ENCODE data around the gene PXK.

PXK gene

DNA sequence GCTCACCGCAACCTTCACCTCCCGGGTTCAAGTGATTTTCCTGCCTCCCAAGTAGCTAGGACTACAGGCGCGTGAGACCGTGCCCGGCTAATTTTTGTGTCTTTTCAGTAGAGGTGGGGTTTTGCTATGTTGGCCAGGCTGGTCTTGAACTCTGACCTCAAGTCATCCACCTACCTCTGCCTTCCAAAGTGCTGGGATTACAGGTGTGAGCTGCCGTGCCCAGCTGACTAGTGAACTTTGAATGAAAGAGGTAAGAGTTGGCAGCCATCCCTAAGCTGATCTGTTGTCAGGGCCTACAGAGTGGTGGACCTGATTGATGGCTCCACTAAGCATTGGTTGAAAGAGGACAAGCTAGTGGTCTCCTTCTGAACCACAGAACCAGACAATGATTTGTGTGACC lies 15.3 kb downstream of the PXK start:
- no peak for DNase-seq (ENCODE audit: low read depth in 2 of 2, low spot score in 1 of 2)

DNA sequence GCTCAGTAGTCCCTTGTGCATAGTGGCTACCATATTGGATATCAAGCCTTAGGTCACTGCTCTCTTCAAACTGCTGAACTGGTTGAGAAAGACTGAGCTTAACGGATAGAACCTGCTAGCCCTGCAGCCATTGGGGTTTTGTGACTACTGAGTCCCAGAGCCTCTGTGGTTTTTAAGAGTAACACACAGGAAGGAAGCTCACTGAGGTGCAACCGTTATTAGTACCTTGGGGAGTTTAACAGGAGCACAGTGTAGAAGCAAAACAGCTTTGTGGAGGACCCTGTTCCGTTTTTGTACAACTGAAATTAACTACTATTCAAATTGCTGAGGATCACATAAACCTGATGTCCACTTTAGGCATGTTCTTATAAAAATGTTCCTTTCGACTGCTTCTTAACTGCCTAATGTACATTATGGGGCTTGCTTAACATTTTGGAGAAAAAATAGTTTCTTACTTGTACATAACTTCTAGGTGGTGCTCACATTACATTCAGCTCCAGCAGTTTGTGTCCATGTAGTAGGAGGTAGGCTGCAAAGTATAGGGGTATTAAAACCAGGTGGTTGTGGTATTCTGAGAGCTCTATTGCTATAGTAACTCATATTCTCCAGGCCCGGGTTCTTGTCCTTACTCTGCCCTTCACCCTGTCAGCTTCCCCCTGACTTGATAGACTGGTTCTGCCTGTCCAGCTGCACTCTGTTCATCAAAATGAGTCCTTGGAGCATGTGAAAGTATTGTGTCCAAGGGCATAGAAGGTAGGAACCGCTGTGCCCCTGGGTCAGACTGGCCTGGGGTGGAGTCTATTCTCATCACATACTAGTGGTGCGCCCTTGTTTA lies 17.3 kb downstream of the PXK start:
- no peak for DNase-seq (ENCODE audit: low read depth in 2 of 2, low spot score in 1 of 2)

- DNase-seq (ENCODE audit: low read depth in 2 of 2, low spot score in 1 of 2), result no peak
Observed at GRCh38 chr3:58350627-58351013, 17.9 kb downstream of the PXK start.

DNA sequence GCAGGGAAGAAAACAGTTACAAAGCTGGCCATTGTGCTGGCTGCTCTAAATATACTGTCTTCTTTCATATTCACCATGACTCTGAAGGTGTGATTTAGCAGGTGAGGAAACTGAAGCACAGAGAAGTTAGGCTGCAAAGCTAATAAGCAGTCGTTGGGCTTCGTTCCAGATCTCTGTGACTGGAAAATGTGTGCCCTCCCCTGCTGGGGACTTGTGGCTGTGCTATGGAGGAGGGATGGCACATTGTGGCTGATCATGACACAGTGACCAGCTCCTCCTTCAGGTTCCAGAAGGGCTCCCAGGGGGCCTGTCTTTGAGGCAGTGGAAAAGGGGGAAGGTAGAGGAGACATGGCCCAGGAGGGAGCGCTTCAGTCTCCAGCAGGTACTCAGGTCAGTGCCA lies 19.2 kb downstream of the PXK start:
- no peak for DNase-seq (ENCODE audit: low read depth in 2 of 2, low spot score in 1 of 2)

GRCh38 chr3:58352626-58353025 lies 19.9 kb downstream of the PXK start:
- DNase-seq (ENCODE audit: low read depth in 2 of 2, low spot score in 1 of 2), result no peak

DNA sequence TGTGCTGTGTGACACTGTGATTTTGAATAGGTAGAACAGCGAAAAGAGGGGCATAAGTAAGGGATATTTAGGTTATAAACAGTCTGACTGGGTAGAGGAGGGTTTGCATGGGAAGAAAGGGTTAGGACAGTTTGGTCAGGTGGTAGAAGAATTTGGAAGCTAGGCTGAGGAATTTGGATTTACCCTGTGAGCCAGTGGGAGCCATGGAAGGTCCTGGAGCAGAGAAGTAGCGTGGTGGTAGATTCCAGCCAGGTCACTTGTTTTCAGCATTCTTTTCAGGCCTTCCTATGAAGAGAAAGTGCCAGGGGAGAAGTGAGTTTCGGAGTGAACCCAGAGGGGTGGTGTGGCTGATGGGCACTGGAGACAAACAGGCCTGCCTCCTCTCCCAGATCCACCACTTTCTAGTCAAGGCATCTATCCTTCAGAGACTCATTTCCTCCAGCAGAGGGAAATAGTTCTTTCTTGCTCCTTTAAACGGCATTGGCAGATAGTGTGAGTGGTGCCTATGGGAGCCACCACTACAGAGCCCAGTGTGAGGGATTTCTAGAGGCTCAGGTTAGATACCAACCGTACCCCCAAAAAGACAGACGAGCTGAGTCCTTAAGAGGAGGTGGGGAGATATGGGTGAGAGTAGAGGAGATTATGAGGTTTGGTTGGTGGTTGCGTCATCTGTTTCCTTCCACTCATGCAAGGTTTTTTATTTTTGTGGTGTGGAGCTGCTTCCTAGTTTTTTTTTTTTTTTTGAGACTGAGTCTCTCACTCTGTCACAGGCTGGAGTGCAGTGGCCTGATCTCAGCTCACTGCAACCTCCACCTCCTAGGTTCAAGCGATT lies 21.2 kb downstream of the PXK start:
- no peak for DNase-seq (ENCODE audit: low read depth in 2 of 2, low spot score in 1 of 2)

DNA sequence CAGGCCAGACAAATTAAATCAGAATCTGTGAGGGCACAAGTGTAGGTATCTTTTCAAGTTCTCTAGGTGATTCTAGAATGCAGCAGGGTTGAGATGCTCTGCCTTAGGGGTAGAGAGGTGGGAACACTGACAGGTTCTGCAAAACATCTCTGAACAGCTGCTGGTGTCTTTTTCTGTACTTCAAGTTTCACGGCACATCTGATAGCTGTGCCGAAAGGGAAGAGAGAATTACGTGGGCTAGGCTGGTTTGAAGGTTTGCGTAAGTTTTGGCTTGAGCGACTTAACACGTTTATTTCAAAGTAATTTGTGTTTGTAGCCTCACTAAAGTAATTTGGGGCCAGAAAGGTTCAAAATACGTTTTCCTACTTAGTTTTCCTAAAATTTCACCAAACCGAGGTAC lies 22.5 kb downstream of the PXK start:
- DNase-seq (ENCODE audit: low read depth in 2 of 2, low spot score in 1 of 2), result no peak

DNA sequence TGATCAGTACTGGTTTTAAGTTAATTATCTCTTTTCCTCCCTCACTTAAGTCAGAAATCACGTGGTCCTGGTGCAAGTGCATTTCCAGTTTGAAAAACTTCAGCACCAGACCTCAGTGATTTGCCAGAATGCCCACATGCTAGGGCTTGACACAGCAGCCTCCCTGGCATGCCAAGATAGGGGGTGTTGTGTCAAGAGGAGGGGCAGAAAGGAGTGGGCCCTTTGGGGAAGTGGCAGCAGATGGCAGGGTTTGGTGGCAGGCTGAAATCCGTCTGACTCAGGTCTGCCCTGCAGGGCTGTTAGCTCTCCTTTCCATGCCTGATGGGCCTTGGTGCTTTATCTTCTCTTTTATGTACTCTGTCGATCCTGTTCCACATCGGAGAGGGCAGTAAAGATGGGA lies 23.4 kb downstream of the PXK start:
- DNase-seq (ENCODE audit: low read depth in 2 of 2, low spot score in 1 of 2), result no peak

DNA sequence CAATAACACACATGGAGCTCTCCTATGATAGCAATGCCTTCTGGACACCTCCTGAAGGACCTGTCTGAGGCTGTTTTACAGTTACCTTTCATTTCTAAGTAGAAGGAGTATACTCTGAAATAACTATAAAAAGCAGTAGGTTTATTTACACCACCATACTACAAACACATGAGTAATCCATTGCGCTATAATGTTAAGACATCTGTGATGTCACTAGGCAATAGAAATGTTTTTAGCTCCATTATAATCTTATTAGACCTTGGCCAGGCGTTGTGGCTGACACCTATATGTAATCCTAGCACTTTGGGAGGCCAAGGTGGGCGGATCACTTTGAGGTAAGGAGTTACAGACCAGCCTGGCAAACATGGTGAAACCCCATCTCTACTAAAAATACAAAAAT lies 24.7 kb downstream of the PXK start:
- DNase-seq (ENCODE audit: low read depth in 2 of 2, low spot score in 1 of 2), result no peak

- no peak for DNase-seq (ENCODE audit: low read depth in 2 of 2, low spot score in 1 of 2)
Observed at GRCh38 chr3:58358092-58358491, 25.4 kb downstream of the PXK start.

GRCh38 chr3:58358808-58359207 lies 26.1 kb downstream of the PXK start:
- DNase-seq (ENCODE audit: low read depth in 2 of 2, low spot score in 1 of 2), result no peak

- no peak for DNase-seq (ENCODE audit: low read depth in 2 of 2, low spot score in 1 of 2)
Observed at GRCh38 chr3:58359621-58360020, 26.9 kb downstream of the PXK start.

GRCh38 chr3:58361866-58362265 lies 29.2 kb downstream of the PXK start:
- no peak for DNase-seq (ENCODE audit: low read depth in 2 of 2, low spot score in 1 of 2)

DNA sequence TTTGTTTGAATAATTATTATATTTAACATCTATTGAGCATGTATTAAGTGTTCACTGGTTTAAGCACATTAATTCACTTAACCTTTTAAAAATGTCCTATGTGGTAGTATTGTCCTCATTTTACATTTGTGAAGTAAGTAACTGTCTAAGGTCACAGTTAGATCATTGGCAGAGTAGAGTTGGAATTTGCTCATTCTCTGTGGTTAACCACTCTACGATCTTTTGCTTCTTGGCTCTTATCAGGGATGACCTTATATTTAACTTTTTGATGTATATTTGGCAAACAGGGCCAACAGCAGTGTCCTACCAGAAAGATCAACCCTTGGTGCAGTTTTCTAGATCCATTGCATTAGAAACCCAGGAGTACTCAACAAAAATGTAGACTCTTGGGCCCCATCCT lies 34.0 kb downstream of the PXK start:
- no peak for DNase-seq (ENCODE audit: low read depth in 2 of 2, low spot score in 1 of 2)

DNA sequence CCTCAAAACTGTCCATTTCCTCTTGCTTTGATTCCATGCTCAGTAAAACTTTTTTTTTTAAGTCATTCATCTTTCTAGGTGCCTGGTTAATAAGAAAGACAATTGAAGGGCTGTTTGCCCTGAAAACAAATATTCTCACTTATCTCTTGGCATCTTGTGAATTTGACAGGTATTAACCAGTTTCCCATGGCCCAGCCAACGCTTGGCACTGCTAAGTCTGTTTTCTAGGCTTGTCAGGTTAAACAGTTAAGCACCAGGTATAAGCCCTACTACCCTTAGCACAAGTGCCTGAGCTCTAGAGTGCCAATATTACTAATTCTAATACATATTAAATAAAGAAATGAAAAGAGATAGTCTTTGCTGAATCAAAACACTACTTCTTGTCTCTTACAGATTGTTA lies 36.3 kb downstream of the PXK start:
- no peak for DNase-seq (ENCODE audit: low read depth in 2 of 2, low spot score in 1 of 2)

DNA sequence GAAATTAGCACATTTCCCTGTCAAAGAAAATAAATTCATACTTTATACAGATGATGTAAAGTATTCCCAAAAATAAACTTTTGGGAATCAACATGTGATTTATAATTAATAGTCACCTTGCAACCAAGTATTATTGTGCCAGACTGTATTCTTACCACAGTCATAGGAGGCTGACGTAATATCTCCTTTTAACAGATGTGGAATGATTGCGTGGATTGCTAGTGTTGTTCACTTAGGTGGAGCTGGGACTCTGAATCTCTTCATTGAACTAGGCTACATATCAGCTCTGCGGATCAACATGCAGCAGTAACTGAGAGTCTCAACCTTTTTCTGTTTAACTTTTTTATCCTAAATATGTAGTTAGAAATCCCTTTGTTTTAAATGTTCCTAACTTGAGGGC lies 37.2 kb downstream of the PXK start:
- no peak for DNase-seq (ENCODE audit: low read depth in 2 of 2, low spot score in 1 of 2)

DNA sequence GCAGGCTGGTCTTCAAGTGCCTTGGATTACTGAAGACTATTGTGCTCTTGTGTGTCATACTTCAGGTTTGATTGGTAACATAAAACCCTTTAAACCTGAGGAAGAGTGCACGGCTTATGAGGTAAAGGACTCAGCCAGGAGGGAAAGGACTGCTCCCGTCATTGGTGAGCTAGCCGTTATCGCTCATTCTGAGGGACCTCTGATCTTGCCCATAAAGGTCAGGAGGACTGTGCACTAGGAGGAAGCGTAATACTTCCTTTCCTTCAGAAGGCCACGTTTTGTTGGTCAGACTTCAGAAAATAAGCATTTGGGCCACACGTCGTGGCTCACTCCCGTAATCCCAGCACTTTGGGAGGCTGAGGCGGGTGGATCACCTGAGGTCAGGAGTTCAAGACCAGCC lies 37.7 kb downstream of the PXK start:
- no peak for DNase-seq (ENCODE audit: low read depth in 2 of 2, low spot score in 1 of 2)

GRCh38 chr3:58371754-58372153 lies 39.1 kb downstream of the PXK start:
- DNase-seq (ENCODE audit: low read depth in 2 of 2, low spot score in 1 of 2), result no peak

GRCh38 chr3:58375254-58375653 lies 42.6 kb downstream of the PXK start:
- DNase-seq (ENCODE audit: low read depth in 2 of 2, low spot score in 1 of 2), result no peak

DNA sequence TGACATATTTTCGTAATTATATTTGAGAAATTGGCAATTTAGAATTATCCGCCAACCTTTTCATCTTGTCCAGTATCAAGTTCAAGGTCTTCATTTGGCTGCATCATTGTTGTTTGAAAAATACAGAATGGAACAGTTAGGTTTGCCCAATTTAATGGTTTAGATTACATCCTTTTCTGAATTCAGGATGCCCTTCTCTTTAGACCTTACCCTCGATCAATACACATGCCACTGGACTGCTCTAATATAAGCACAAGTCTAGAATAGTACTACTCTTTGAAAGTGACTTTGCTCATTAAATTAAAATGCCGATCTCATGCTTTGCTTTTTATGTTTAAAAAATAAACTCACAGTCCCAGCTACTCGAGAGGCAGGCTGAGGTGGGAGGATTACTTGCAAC lies 44.5 kb downstream of the PXK start:
- no peak for DNase-seq (ENCODE audit: low read depth in 2 of 2, low spot score in 1 of 2)

DNA sequence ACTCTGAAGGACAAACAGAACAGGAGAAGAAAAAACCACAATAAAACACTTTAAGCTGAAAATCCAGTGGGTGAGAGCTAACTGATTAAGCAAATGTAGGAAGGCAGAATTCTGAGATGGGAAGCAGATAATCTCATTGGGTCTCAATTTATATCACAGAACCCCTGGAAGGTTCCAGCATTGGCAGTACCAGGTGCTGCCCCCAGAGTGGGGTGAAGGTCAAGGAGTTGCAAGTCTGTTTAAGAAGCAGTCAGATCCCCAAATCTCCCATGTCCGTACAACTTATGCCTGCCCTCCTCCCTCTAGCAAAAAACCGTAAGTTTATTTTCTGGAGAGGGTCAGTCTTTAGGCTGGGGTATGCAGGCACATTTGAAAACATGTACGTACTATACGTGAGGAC lies 45.1 kb downstream of the PXK start:
- DNase-seq (ENCODE audit: low read depth in 2 of 2, low spot score in 1 of 2), result no peak

DNA sequence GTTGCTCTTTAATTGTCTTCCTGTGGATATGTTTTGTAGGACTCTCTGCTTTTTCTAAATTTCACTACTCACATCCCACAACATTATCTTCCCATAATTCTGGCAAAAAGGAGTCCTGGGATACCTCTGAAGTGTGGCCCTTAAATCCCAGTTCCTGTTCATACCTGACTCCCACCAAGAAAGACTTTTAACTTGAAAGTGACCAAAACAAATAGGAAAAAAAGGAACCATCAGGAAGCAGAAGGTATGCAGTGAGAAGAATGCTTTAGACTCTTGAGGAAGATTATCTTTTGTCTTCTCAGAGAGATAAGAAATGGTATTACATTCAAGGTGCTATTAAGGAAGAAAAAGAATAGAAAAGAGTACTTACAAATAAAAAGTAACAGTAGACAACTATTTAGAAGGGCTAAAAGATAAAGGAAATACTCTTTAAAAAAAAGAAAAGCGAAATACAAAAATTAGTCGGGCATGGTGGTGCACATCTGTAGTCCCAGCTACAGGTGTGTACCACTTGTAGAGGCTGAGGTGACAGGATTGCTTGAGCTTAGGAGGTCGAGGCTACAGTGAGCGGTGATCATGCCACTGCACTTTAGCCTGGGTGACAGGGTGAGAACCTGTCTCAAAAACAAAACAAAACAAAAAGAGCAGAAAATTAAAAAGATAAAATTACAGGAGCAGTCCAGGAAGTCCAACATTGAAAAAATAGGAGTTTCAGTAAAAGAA lies 46.8 kb downstream of the PXK start:
- DNase-seq (ENCODE audit: low read depth in 2 of 2, low spot score in 1 of 2), result no peak

All from stimulated activated CD8-positive, alpha-beta memory T cell treated with anti-CD3 and anti-CD28 coated beads, Interleukin-4, amount 100 ng/mL, for 1 hour (primary cell).